G401.6 (cell line): ENCODE results near the gene TBPL1.
"Not testable (repeated sequence)": the region's sequence is repeated elsewhere in the genome, so short reads cannot be mapped to it uniquely, and the experiment has no call there.

Experiments used
- FAIRE-seq: peaks from 2 replicates; lab custom pipeline; 2012; peaks lifted over from hg19 to GRCh38; lab: Jason Lieb, UNC

TBPL1 gene

DNA sequence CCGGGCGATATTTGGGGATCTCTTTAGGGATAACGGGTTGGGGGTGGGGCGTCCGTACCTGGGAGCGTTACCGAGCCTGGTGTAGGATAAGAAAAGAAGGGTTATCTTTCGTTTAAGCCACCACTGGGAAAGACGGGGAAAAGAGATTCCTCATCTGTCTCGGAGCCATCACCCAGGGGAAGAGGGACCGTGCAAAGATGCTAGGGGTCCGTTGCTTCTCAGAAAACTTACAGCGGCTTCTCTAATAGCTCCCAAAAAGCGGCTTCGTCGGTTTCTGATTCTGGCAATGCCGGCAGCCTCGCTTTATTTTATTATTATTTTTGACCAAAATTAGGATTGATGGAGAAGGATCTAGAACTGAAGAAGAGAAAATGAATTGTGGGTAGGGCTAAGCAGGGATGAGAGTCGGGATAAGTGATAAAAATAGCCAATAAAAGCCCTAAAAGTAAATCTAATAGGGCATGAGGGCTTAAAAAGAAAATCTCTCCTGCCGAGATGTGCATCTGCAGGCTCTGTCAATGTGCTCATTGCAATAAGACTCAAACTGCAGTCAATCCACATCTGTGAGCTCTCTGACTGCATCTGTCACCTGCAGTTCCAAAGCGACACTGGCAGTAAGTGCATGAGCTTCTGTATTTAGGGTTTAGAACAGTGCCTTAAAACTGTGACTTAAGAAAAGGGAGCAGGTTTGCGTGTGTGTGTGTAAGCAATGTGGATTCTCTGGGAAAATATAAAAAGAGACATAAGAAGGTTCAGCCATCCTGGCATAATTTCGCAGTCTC, 801 bp downstream of the TBPL1 start:
- FAIRE-seq: no peak

DNA sequence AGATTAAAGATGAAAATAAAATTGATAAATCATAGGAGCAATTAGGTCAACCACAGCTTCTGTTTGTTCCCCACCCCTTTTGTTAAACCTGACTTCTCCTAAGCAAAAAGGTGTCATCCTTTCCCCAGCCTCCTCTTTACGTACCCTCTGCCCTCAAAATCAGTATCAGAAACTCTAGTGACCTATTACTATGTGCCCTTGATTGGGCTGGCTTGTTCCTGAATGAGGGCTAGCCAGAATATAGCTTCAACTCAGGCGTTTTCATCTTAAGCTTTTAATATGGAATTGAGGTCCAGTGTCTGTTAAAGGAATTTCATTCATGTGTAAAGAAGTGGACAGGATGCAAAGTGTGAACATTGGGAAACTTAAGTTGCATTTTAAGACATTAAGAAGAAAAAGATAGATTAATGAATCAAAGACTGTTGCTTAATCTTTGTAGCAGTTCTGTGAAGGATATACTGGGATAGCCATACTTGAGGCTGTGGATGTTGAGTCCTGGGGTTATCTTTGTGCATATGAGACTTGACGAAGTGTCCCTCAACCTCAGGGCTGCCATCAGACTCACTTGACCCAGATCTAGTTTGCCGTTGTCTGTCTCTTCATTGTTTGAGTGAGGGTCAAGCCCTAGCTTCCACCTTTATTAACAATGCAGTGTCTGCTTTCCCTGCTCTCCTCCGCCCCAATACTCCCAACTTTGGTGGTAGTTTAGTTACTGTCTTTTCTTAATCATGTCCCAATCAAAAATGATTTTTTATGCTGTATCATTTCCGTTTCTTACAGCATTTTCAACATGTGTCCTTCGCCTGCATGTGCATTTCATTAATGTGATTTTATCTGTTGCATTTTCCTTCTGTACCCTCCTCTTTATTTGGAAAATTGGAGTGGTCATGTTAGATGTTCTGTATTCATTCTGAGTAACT, 1.9 kb downstream of the TBPL1 start:
- no peak for FAIRE-seq

DNA sequence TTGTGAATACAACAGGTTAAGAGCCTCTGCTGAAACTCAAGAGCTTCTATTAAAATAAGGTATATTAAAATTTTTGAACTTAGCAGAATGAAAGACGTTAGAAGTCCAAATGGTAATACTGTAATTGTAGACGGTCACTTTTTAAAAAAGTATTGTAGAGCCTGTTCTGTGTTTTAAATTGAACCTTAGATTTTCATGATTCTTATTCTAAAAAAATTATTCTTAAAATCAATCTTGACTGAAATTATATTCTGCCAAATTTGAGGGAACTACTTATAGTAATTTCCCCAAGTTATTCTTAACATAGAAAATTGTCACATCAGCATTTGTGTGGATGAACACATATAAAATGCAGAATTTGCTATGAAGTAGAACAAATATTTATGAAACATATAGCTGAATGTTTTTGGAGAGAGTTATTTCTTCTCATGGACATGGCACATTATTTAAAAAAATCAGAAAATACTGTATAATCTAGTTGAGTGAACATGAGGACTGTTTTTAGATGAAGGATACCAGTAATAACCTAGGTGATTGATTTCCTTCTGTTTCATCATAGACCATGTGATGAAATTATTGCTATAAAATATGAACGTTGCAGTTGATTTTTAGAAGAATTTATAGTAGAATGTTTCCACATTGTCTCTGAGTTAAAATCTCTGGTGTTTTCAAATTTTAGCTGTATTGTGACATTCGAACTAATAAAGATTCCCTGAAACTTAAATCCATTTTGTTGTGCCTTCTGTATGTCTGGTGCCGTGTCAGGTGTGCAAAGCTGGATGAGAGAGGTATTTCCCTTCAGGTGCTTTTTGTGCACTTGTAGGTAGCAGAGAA, 2.8 kb downstream of the TBPL1 start:
- FAIRE-seq: no peak

DNA sequence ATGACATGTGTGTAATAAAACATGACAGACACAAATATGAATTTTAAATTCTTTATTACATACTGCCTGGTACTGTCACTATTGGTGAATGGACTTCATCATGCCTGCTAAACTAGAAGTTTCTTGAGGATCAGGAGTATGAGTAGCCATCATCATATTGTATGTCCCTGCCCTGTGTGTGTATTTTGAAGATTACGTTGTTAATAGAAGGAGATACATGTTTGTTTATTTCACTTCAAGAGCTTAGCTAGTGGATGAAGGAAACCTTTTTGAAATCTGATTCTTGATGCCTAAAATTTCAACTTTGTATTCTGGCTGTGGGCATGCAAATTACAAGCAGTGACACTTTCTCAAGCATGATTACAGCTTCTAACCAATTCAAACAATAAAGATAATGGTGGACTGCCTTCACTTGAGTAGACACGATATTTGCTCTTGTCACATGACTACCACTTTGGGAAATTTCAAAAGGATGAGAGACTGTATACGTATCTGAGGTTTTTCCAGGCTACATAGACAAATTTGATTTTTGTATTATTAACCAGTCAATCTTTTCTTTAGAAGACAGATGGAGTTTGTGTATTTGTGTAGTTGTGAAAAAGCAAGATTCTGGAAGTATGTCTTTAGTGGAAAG, 3.5 kb downstream of the TBPL1 start:
- FAIRE-seq: no peak

DNA sequence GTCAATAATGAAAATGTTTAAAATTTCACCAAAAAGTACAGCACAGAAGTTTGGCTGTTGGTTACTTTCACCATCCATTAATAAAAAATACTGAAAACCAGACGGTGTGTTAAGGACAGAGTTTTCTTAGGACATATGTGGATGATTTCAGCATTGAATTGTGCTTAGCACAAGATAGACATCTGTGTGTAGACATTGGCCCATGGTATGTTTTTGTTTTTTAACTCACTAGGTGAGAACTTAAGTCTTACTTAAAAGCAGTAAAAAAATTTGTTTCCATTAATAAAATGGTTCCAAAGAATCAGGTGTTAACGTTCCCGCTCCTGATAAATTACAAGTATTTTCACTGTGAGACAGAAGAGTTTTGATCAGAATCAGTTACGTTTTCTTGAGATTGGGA, 4.2 kb downstream of the TBPL1 start:
- no peak for FAIRE-seq

DNA sequence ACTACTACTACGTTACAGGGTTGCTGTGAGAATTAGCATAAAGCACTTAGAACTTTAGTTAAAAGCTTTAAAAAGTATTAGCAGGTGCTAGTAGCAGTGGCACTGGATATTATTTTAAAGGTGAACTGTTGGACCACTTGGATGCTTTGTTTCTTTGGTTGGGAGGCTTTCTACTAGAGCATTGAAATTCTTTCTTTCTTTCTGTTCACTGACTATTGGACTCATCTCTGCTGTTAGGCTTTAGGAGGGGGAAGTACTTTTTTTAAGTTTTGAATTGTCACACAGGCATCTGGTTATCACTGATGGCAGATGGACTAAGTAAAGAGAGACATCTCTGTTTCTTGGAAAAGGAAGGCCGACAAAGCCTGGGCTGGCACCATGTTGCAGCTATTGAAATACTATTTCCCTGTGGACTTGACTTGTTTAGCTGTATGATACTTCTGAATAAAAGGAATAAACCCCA, 4.8 kb downstream of the TBPL1 start:
- FAIRE-seq: no peak

DNA sequence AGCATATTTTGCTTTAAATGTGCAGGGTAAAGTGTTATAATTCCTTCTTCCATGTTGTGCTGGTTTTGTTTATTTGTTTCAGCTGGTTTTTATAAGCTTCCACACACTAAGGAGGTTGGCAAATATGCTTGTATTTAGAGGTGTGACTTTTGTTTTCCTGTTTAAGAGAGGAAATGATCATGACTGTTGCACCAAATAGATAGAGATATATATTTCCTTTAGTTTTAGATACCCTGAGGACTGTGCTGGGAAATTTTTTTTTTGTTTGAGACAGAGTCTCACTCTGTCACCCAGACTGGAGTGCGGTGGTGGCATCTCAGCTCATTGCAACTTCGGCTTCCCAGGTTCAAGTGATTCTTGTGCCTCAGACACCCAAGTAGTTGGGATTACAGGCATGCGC, 5.8 kb downstream of the TBPL1 start:
- no peak for FAIRE-seq

DNA sequence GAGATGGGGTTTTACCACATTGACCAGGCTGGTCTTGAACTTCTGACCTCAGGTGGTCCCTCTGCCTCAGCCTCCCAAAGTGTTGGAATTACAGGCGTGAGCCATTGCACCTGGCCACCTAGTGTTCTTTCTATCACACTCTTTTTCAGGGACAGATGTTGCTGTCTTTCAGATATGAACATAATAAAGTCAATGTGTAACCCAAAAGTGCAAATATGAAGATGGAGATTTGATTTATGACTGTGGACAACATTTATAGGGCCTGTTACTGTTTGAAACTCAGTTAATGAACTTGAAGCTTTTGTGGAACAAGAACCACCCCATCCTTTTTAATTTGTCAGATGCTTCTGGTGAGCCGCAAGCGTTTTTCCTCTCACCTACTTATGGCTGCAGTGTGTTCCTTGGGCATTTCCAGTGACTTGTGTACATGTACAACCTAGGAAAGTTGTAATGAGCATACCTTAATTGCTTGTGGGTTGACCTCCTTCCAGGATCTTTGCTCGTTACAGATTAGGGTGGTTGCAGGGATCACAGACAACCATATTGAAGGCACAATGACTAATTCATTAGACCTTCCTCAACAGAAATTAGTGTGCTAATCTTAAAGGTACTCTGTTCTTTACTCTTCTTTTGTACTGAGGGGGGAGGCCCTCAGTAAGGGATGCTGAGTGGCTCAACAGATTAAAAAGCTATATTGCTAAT, 6.8 kb downstream of the TBPL1 start:
- no peak for FAIRE-seq

DNA sequence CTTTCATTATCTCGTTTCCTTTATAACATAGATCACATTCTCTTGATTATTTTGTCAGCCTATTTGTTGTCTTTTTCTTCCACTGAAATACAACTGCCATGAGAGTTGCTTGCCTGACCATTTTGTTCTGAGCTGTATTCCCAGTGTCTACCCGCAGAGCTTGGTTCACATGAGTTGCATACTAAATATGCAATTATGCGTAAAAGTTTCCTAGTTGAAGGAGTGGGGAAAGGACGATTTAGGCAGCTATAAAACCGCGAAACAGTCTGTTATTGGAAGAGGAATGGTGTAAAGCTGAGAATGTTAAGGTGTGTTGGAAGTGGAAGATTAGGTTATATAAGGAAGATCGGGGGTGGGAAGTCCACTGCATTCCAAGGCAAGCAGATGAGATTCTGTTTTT, 8.8 kb downstream of the TBPL1 start:
- FAIRE-seq: no peak

DNA sequence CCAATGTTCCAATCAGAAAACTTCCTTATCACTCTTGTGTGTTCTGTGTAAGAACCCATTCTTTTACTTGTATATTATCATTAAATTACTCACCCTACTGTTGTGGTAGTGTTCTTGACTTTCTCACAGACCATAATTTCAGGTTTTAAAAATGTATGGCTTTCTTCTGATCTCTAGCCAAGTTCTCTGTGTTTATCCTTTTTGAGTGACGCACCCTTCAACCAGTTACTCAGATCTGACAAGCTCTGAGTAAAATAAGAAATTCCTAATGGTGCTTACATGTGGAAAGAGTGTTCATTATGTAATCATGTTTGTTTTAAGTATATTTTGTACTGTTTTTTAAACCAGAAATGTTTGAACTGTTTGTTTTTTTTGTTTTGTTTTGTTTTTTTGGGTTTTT, 11.0 kb downstream of the TBPL1 start:
- FAIRE-seq: no peak

DNA sequence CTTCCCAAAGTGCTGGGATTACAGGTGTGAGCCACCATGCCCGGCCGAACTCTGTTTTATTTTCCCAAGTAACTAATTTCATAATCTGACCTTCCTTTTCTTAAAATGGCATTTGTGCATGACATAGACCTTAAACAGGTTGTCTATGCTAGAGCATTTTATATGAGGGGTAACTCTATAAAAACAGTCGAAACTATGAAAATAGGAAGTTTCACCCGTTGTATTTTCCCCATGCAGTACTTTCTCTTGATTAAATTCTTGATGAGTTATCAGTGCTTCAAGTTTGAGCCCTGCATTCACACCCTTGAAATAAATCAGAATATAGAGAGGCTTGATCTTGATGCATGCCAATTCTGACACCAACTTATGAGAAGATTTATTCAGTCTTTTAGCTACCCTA, 11.7 kb downstream of the TBPL1 start:
- FAIRE-seq: no peak

DNA sequence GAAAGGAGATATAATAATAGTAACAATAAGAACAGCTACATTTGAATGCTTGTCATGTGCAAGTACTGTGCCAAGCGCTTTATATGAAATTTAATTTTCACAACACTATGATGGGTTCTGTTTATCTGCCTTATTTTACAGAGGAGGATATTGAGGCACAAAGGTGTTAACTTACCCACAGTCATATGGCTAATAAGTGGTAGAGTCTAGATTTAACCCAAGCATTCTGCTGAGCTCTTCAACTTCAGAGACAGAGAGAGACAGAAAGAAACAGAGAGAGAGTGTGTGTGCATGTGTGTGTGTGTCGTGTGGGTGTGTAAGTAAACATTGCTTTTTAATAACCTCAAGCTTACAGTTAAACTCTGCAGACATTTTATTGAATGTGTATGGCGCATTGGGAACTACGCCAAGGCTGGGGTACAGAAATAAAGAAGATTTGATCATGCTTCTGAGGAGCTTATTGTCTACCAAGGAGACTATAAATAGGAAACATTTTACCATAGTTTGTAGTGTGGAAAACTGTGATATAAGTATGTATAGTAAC, 12.9 kb downstream of the TBPL1 start:
- FAIRE-seq: no peak

DNA sequence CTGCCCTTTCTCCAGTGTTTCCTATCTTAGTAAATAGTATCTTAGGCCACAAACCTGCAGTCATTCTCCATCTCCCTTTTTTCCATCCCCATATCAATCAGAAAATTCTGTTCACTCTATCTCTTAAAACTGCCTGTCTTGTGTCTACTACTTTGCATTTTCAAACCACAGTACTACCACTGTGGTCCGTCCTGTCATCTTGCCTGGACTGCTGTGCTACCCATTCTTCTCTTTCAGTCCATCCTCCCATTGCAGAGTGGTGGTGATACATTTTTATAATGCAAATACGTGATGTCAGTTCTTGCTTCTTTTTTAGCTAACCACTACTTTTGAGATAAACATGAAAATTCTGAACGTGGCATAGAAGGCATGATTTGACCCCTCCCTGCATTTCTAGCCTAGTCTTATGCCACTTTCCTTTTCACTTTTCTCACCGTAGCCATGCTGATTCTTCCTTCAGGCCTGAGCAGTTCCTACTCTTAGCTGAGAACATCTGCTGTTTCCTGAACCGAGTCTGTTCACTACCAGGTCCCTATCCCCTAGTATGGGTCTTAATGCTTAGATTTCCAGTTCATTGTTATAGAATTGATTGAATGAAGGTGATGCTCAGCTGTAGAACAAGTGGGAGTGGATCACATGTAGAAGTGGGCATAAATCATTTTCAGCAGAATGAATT, 13.8 kb downstream of the TBPL1 start:
- no peak for FAIRE-seq

DNA sequence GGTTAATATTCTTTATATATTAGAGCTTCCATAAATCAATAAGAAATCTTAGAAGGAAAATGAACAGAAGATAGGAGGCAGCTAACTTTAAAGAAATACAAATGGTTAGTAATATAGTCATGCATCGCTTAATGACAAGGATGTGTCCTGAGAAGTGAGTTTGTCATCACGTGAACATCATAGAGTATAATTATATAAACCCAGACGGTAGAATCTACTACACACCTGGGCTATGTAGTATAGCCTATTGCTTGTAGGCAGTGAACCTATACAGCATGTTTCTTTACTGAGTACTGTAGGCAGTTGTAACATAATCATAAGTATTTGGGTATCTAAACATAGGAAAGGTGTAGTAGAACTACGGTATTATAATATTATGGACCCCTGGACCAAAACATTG, 14.3 kb downstream of the TBPL1 start:
- FAIRE-seq: no peak

DNA sequence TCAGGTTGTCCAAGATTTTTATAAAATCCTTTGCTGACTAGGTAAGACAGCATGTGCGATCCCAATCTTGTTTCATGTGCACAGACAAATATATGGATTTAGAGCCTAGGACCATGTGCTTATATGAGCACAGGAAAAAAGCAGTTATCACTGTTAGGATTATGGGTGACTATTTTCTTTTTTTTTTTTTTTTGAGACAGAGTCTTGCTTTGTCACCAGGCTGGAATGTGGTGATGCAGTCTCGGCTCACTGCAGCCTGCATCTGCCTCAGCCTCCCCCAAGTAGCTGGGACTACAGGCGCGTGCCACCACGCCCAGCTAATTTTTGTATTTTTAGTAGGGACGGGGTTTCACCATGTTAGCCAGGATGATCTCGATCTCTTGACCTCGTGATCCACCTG, 14.8 kb downstream of the TBPL1 start:
- FAIRE-seq: not testable (repeated sequence)

DNA sequence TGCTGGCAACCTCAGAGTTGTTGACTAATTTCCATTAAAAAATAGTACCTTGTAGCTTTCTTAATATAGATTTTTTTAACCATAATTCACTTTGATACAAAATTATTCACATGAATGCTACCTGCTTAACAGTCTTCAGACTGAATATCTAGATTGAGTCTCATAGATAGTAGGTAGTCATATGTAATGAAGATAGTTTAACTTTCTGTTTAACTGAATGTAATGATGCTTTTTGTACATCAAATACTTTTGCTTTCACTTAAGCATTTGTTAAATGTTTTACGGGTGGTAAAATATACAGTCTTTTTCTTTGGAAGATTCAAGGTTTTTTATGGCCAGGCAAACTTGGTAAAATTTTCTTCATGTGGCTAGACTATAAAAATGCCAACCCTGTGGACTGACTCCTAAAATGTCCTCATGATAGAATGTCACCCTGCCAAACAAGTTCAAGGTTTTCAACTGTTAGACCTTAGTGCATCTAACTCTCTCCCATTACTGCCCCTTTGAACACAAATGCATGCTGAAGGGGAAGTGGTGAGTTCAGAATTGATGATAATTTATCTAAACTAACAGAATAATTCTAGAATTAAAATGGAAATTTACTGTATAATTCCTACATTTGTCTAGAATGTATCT, 16.4 kb downstream of the TBPL1 start:
- no peak for FAIRE-seq

DNA sequence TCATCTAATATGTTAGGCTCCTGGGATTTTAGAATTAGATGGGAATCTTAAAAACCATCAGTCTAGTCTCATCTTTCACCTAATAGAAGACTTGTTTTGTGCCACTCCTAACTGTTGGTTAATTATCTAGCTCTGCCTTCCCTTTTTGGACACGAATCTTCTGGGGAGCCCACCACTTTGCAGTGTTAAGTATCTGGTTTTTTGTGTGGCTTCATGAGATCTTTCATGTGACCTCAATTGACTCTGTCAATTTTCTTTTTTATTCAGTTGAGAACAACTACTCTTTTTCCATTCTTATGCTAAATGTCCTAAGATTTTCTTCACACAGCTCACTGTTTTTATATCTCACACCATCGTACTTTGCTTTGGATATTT, 16.9 kb downstream of the TBPL1 start:
- FAIRE-seq: no peak

DNA sequence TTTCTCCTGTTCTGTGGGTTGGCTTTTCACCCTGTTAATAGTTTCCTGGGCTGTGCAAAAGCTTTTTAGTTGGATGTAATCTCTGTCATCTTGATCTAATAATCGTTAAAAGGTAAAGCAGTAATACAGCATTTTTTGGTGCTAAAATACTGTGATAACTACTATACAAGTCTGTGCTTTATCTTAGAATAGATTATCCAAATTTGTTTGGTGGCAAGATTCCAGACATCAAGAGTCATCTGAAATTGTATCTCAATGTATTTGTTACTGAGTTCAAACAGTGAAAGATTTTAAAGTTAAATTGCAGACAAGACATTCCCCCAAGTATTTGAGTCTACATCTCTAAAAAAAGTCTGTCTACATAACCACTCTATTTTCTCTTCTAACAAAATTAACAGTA, 18.8 kb downstream of the TBPL1 start:
- FAIRE-seq: no peak

DNA sequence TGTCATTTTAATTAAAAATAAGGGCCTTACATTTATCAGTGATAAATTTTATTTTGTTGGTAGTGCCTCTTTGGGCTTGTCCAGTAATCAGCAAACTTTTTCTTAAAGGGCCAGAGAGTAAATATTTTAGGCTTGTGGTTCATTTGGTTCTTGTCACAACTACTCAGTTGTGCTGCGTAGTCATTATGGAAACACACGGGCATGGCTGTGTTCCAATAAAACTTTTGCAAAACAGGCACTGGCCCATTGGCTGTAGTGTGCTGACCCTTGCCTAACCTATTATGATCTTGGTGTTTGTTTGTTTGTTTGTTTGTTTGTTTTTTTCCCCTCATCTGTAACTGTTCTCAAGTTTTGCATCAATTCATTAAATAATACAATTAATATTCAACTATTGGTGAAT, 19.4 kb downstream of the TBPL1 start:
- no peak for FAIRE-seq
